A673 (cell line): Measurements from ENCODE around the gene PRAMEF1. TPM values are rescaled to one million over a fixed set of nuclear protein-coding genes. Genes with fewer than 3 reads are reported as not detected.

Experiments used
- BruUV-seq: library from RNA; stranded (reverse); fragments of 400-500 nt; replicated peaks from 2 replicates; lab custom pipeline; 2021; lab: Mats Ljungman, UMichigan
- CTCF ChIA-PET: fragments of 300-600 bp; sonication (Branson Sonifier 250); formaldehyde crosslinking; loops from one replicate; lab custom pipeline; 2022; ENCODE audit warnings: antibody characterized with exemption; lab: Charles Lee
- POLR2A ChIA-PET: fragments of 300-600 bp; sonication (Branson Sonifier 250); formaldehyde crosslinking; loops from one replicate; lab custom pipeline; 2022; ENCODE audit warnings: antibody characterized with exemption; ENCODE audit not compliant: low non-redundant PET; lab: Charles Lee
- DNase-seq: peaks from one replicate; pipeline ENCODE4 v3.0.0-alpha.2; 2015; ENCODE audit warnings: low spot score
- H3K27ac ChIP-seq: fragments of 200-600 bp; sonication (generic); 2 replicates; pipeline ENCODE4 v1.5.1; 2016; ENCODE audit warnings: mixed run types, low read depth, mild to moderate bottlenecking, mixed read lengths, antibody characterized with exemption, low read length; ENCODE audit not compliant: poor library complexity, severe bottlenecking
- H3K27me3 ChIP-seq: fragments of 200-600 bp; sonication (generic); replicated peaks from 2 replicates; pipeline ENCODE4 v1.6.1; 2017; ENCODE audit warnings: mixed run types, low read depth, mild to moderate bottlenecking, mixed read lengths, antibody characterized with exemption, low read length; ENCODE audit not compliant: insufficient read depth, poor library complexity
- H3K36me3 ChIP-seq: fragments of 200-600 bp; sonication (generic); 2 replicates; pipeline ENCODE4 v1.6.1; 2016; ENCODE audit warnings: mixed run types, mild to moderate bottlenecking, mixed read lengths, antibody characterized with exemption, low read length; ENCODE audit not compliant: insufficient read depth, poor library complexity, severe bottlenecking
- H3K4me1 ChIP-seq: fragments of 200-600 bp; sonication (generic); 2 replicates; pipeline ENCODE4 v1.6.1; 2017; ENCODE audit warnings: mixed run types, mild to moderate bottlenecking, mixed read lengths, antibody characterized with exemption, low read length; ENCODE audit not compliant: insufficient read depth, poor library complexity, severe bottlenecking
- H3K4me3 ChIP-seq: fragments of 200-600 bp; sonication (generic); 2 replicates; pipeline ENCODE4 v1.5.1; 2016; ENCODE audit warnings: low read depth, mixed run types, mild to moderate bottlenecking, mixed read lengths, low read length; ENCODE audit not compliant: poor library complexity, severe bottlenecking
- H3K9me3 ChIP-seq: fragments of 200-600 bp; sonication (generic); 2 replicates; pipeline ENCODE4 v1.6.1; 2016; ENCODE audit warnings: mixed run types, low read depth, mild to moderate bottlenecking, mixed read lengths, antibody characterized with exemption, low read length; ENCODE audit not compliant: poor library complexity, severe bottlenecking
- CTCF ChIP-seq: fragments of 300-800, 200-600 bp; sonication (generic); conservative IDR thresholded peaks from 2 replicates; pipeline ENCODE4 v1.5.1; 2017; ENCODE audit warnings: low read depth, mild to moderate bottlenecking, antibody characterized with exemption, low read length, moderate library complexity, mixed read lengths
- EZH2 ChIP-seq: fragments of 200-600 bp; sonication (generic); IDR thresholded peaks from 2 replicates; pipeline ENCODE4 v1.6.1; 2017; ENCODE audit warnings: borderline replicate concordance, low read depth, mild to moderate bottlenecking, mixed read lengths, antibody characterized with exemption, low read length; ENCODE audit not compliant: poor library complexity, severe bottlenecking
- intact Hi-C: fragments of 100-400 bp; cut with micrococcal nuclease; formaldehyde crosslinking; loops from one replicate; pipeline ENCODE4 v1.10.0; 2022; ENCODE audit not compliant: unreplicated experiment
- total RNA-seq: library from RNA; stranded (reverse); gene quantifications from 2 replicates; pipeline ENCODE4 v1.2.3, GENCODE V29; 2021

Gene PRAMEF1
- total RNA-seq, 1 experiment from 2014 or later = not detected

- intact Hi-C loops = no loop called here
Measured at GRCh38 chr1:12763479-12763878, 27.7 kb upstream of the PRAMEF1 start.

DNA sequence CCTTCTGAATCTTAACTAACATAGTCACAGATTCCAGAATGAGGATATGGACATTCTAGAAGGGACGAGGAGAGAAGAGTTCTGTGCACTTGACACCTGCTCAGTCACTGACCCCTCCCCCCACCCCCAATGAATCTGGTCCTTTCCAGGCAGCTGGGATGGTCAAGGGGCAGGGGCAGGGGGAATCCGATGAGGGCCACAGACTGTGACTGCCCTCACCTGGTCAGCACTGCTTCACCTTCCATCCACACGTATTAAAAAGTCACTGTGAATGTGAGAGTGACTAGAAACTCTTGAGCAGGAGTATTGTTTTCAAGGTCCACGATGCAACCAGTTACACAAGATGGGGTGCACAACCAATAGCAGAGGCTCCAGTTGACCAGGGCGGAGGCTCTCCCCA is 27.2 kb upstream of the PRAMEF1 start:
- Histone ChIP-seq H3K9me3 (no peaks in the 10 kb centered on the region), H3K27ac (no peak overlapping the region), H3K4me3 (no peak overlapping the region), H3K36me3 (no peaks in the 10 kb centered on the region), H3K27me3 (no peaks in the 10 kb centered on the region), H3K4me1 (no peaks in the 10 kb centered on the region)
- ChIA-PET POLR2A (no interaction called here), CTCF (no interaction called here)
- DNase-seq = no peak
- no peak for TF ChIP-seq CTCF
- TF ChIP-seq EZH2 = no peak
- no TSS peak for BruUV-seq
- intact Hi-C loops = no loop called here

More at GRCh38 chr1:12763479-12763878, 27.7 kb upstream of the PRAMEF1 start:
- no peaks in the 10 kb centered on the region for H3K9me3 ChIP-seq
- H3K27ac ChIP-seq = no peak overlapping the region
- no TSS peak for BruUV-seq
- no peaks in the 10 kb centered on the region for H3K27me3 ChIP-seq
- H3K4me3 ChIP-seq = no peak overlapping the region
- no peak for TF ChIP-seq CTCF
- no peak for TF ChIP-seq EZH2
- H3K36me3 ChIP-seq = no peaks in the 10 kb centered on the region
- no peak for DNase-seq
- ChIA-PET POLR2A (no interaction called here), CTCF (no interaction called here)
- no peaks in the 10 kb centered on the region for H3K4me1 ChIP-seq

DNA sequence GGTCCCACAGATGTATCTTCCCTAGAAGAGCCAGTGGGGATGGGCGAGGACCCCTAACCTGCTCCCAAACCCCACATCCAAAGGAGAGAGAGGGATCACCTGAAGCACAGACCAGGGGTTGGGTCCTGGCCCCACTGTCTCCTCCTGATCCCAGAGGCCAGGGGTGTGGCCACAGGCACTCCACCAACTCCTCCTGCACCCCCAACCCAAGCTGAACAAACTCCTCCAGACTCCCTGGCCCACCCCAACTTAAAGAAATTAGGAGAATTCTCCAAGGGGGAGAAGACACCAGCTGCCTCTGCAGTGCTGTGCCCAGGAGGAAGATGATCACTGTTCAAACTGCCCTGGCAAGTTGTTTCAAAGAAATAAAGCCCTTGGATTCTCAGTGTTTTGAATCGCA is 22.2 kb upstream of the PRAMEF1 start:
- H3K27ac ChIP-seq = no peak overlapping the region
- ChIA-PET POLR2A (interaction anchor here (0.6 kb wide), 1 partner anchor 475 kb away, joined by 3 read pairs; no protein-coding TSS in a partner anchor), CTCF (no interaction called here)
- BruUV-seq = no TSS peak
- intact Hi-C loops = no loop called here
- H3K36me3 ChIP-seq = no peaks in the 10 kb centered on the region
- H3K9me3 ChIP-seq = no peaks in the 10 kb centered on the region
- no peaks in the 10 kb centered on the region for H3K4me1 ChIP-seq
- peaks cover 5% of the 10 kb centered on the region for H3K27me3 ChIP-seq
- DNase-seq = no peak
- H3K4me3 ChIP-seq = no peak overlapping the region
- TF ChIP-seq CTCF = no peak
- no peak for TF ChIP-seq EZH2
